MG63 (cell line): ENCODE data around the gene BAZ2B. TPM values are rescaled to one million over a fixed set of nuclear protein-coding genes. Genes with fewer than 3 reads are reported as not detected.

Source experiments
- DNase-seq: peaks from one replicate; pipeline ENCODE4 v3.0.0-alpha.2; 2020
- H3K27me3 ChIP-seq: fragments of 250-450 bp; sonication (Bioruptor Pico); 2 replicates; pipeline ENCODE4 v1.5.1; 2020; ENCODE audit warnings: mild to moderate bottlenecking, moderate library complexity
- H3K36me3 ChIP-seq: fragments of 250-450 bp; sonication (Bioruptor Pico); 2 replicates; pipeline ENCODE4 v1.5.1; 2020; ENCODE audit warnings: mild to moderate bottlenecking, moderate library complexity
- H3K4me3 ChIP-seq: fragments of 250-450 bp; sonication (Bioruptor Pico); 2 replicates; pipeline ENCODE4 v1.5.1; 2020; ENCODE audit warnings: mild to moderate bottlenecking, moderate library complexity
- H3K9me3 ChIP-seq: fragments of 250-450 bp; sonication (Bioruptor Pico); 2 replicates; pipeline ENCODE4 v1.5.1; 2020; ENCODE audit warnings: mild to moderate bottlenecking, moderate library complexity
- total RNA-seq: library from RNA; depleted of rRNA; stranded (reverse); fragments of >200 nt; shearing (Covaris generic); gene quantifications from 2 replicates; pipeline ENCODE4 v1.2.3, GENCODE V29; 2014; ENCODE audit warnings: low replicate concordance

Gene BAZ2B
- total RNA-seq, 1 experiment from 2014 or later = 2.1 TPM

- Histone ChIP-seq H3K9me3 (peaks cover 4% of the 10 kb centered on the region; the same call in 1 of the 2 replicates), H3K27me3 (no peaks in the 10 kb centered on the region), H3K4me3 (no peak overlapping the region), H3K36me3 (no peaks in the 10 kb centered on the region)
- DNase-seq = no peak
Measured at GRCh38 chr2:159298967-159299366, 317.4 kb downstream of the BAZ2B start.

- H3K4me3 ChIP-seq = no peak overlapping the region
- H3K27me3 ChIP-seq = no peaks in the 10 kb centered on the region
- H3K36me3 ChIP-seq = no peaks in the 10 kb centered on the region
- no peak for DNase-seq
- peaks cover 4% of the 10 kb centered on the region; the same call in 1 of the 2 replicates for H3K9me3 ChIP-seq
Measured at GRCh38 chr2:159297042-159297707, 319.2 kb downstream of the BAZ2B start.

DNA sequence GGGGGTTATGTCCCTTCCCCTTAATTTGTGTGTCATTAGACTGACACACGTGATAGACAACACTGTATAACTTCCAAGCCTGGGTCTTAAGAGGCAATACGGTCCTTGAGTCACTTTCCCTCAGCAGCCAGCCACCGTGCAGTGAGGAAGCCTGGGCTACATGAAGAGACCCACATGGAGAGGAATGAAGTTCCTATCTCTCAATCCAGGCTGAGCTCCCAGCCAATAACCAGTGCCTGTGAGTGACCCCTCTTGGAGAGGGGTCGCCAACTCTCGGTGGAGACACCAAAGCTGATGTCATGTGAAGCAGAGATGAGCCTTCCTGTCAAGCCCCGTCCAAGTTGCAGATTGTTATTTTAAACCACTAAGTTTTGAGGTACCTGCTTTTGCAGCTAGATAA lies 324.2 kb downstream of the BAZ2B start:
- Histone ChIP-seq H3K9me3 (no peaks in the 10 kb centered on the region), H3K27me3 (no peaks in the 10 kb centered on the region), H3K4me3 (no peak overlapping the region), H3K36me3 (no peaks in the 10 kb centered on the region)
- DNase-seq = no peak

DNA sequence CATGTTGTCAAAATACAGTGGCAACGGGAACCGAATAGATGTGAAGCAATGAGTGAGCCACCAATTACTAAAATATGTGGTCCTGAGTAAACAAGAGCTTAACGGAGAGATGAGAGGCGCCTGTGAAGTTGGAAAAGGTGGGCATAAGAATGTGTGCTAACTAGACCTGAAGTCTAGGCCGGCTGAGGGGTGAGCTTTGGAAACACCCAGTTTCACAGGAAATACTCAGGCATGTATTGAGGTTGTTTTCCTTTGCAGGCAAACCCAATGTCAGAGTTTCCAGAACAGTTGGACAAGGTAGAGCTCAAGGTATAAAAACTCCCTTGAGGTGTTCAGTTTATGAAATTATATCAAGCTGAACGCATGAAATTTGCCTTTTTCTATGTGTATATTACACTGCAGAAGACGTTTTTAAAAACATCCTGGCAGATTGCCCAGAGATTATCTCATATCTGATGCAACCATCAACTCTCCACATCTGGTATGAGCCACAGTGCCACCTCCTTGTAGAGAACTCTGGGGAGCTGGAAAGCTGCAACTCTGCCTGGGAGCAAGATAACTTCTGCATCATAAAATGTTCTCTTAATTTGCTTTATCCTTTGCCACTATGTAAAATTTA lies 325.9 kb downstream of the BAZ2B start:
- Histone ChIP-seq H3K36me3 (no peaks in the 10 kb centered on the region), H3K4me3 (no peak overlapping the region), H3K9me3 (no peaks in the 10 kb centered on the region), H3K27me3 (no peaks in the 10 kb centered on the region)
- peak; percentile 55 for DNase-seq

GRCh38 chr2:159287733-159288132 lies 328.6 kb downstream of the BAZ2B start:
- H3K27me3 ChIP-seq = no peaks in the 10 kb centered on the region
- no peak overlapping the region; the same call in 1 of the 2 replicates for H3K4me3 ChIP-seq
- no peaks in the 10 kb centered on the region for H3K9me3 ChIP-seq
- no peak for DNase-seq
- no peaks in the 10 kb centered on the region for H3K36me3 ChIP-seq

- H3K36me3 ChIP-seq = no peaks in the 10 kb centered on the region
- peak; percentile 94 for DNase-seq
- H3K27me3 ChIP-seq = no peaks in the 10 kb centered on the region
- H3K9me3 ChIP-seq = no peaks in the 10 kb centered on the region
- H3K4me3 ChIP-seq = peak overlapping the region; percentile 62
Measured at GRCh38 chr2:159286709-159287441, 329.5 kb downstream of the BAZ2B start.

DNA sequence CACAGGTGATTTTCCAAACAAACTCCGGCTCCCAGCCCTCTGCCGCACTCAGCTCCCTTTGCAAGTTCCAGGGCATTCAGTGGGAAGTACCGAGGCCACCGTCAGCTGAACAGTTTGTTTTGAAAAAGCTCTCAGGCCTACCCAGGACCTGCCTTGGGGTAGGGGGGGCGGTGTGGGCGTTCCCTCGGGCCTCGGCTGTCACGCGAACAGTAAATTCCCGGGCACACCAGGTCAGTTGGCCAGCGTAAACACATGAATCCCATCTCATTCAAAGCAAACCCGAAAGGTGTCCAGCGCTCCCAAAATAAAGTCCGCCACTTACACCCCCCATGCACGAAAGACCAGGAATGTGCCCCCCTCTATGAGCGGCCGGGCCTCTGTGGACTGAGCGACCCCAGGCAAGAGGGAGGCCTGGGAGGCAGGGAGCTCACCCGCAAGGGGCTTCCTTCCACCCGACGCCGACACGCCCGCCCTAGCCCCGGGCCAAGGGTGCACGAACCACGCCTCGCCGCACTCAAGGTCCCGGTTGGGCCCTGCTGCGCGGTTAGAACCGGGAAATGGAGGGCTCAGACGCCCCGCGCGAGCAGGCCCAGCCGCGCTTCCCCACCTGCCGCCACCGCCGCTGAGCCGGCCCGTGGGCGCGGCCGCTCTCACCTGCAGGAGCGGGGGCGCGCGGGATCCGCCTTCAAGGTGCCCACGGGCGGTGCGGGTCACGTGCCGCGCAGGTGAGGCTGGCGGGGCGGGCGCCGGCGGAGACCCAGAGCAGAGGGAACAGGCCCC lies 330.2 kb downstream of the BAZ2B start, which contains the start of gene WDSUB1:
Gene WDSUB1, minus strand, starts transcription at position 775 of the 780 bp plus-strand sequence. CDS start 3,634 bp downstream, outside the sequence.
- H3K27me3 ChIP-seq = no peaks in the 10 kb centered on the region
- no peaks in the 10 kb centered on the region for H3K36me3 ChIP-seq
- H3K9me3 ChIP-seq = no peaks in the 10 kb centered on the region
- H3K4me3 ChIP-seq = peak within 1 kb of the TSS; percentile 62
- peak; percentile 77 for DNase-seq

DNA sequence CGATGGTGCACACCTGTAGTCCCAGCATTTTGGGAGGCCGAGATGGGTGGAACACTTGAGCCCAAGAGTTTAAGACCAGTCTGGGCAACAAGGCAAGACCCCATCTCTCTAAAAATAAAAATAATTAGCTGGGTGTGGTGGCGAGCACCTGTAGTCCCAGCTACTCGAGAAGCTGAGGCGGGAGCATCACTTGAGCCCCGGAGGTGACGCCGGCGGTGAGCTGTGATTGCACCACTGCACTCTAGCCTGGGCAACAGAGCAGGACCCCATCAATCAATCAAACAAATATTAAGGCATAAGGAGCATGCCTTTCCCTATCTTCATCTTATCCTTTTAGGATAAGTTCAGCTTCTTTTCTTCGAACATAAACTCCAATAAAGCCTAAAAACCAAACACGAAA lies 330.9 kb downstream of the BAZ2B start:
- Histone ChIP-seq H3K4me3 (peak overlapping the region; percentile 62), H3K36me3 (no peaks in the 10 kb centered on the region), H3K27me3 (no peaks in the 10 kb centered on the region), H3K9me3 (no peaks in the 10 kb centered on the region)
- DNase-seq = no peak

DNA sequence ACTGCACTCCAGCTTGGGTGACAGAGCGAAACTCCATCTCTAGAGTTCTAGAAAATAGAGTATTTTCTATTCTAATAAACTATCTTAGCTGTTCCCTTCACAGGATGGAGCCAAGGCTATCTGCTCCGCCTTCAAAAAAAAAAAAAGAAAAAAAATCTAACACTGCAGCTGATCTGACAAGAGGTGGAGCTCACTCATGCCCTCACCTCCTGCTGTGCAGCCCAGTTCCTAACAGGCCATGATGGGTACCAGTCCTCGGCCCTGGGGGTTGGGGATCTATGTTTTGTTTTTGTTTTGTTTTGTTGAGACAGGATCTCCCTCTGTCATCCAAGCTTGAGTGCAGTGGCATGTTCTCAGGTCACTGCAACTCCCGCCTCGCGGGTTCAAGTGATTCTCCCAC lies 332.8 kb downstream of the BAZ2B start:
- DNase-seq = no peak
- H3K36me3 ChIP-seq = no peaks in the 10 kb centered on the region; the same call in 1 of the 2 replicates
- H3K27me3 ChIP-seq = no peaks in the 10 kb centered on the region
- H3K9me3 ChIP-seq = no peaks in the 10 kb centered on the region
- no peak overlapping the region for H3K4me3 ChIP-seq

- Histone ChIP-seq H3K27me3 (no peaks in the 10 kb centered on the region), H3K36me3 (no peaks in the 10 kb centered on the region; the same call in 1 of the 2 replicates), H3K4me3 (no peak overlapping the region), H3K9me3 (no peaks in the 10 kb centered on the region)
- DNase-seq = no peak
Measured at GRCh38 chr2:159281002-159281401, 335.3 kb downstream of the BAZ2B start.

DNA sequence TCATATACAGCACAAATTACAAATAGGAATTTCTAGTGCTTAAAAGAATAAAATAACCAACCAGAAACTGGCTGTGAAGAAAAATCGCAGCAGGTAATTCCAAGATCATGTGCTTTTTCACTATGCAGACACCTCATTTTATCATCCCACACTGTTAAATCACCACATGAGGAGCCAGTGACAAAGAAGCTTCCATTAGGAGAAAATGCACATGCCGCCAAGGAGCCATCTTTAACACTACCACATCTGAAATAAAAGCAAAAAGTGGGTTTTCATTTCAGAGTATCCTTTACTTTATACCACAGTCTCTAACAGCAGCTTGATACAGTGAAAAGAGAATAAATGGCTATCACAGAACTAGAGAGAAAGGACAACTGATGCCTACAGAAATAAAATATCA lies 336.6 kb downstream of the BAZ2B start:
- H3K27me3 ChIP-seq = no peaks in the 10 kb centered on the region
- DNase-seq = no peak
- H3K36me3 ChIP-seq = no peaks in the 10 kb centered on the region; the same call in 1 of the 2 replicates
- no peaks in the 10 kb centered on the region for H3K9me3 ChIP-seq
- H3K4me3 ChIP-seq = no peak overlapping the region

DNA sequence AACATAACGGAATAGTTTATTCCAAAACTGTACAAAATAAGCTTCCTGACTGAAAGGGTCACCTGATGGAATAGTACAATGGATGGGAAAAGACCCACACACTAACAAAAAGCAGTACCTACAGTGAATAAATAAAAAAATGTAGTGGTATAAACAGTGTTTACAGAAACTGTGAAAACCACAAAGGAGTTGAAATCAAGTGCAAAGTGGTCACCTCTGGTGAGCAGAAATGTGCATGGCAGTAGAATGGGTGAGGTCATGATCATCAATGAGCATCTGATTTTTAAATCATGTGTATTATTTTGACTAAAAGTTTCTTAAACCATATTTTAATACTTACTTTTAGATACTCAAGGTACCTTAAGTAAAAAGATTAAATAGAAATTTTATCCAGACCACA lies 341.2 kb downstream of the BAZ2B start:
- DNase-seq = no peak
- Histone ChIP-seq H3K9me3 (no peaks in the 10 kb centered on the region), H3K27me3 (no peaks in the 10 kb centered on the region), H3K4me3 (no peak overlapping the region), H3K36me3 (no peaks in the 10 kb centered on the region; the same call in 1 of the 2 replicates)

- no peak overlapping the region for H3K4me3 ChIP-seq
Measured at GRCh38 chr2:159272156-159272555, 344.2 kb downstream of the BAZ2B start.

GRCh38 chr2:159270744-159271379 lies 345.5 kb downstream of the BAZ2B start:
- no peaks in the 10 kb centered on the region for H3K27me3 ChIP-seq
- H3K4me3 ChIP-seq = no peak overlapping the region
- DNase-seq = no peak
- no peaks in the 10 kb centered on the region for H3K9me3 ChIP-seq
- H3K36me3 ChIP-seq = no peaks in the 10 kb centered on the region

More at GRCh38 chr2:159272156-159272555, 344.2 kb downstream of the BAZ2B start:
- Histone ChIP-seq H3K9me3 (no peaks in the 10 kb centered on the region), H3K27me3 (no peaks in the 10 kb centered on the region), H3K36me3 (no peaks in the 10 kb centered on the region)
- no peak for DNase-seq
